ENCODE data around the gene SFT2D2.

The SFT2D2 gene

DNA sequence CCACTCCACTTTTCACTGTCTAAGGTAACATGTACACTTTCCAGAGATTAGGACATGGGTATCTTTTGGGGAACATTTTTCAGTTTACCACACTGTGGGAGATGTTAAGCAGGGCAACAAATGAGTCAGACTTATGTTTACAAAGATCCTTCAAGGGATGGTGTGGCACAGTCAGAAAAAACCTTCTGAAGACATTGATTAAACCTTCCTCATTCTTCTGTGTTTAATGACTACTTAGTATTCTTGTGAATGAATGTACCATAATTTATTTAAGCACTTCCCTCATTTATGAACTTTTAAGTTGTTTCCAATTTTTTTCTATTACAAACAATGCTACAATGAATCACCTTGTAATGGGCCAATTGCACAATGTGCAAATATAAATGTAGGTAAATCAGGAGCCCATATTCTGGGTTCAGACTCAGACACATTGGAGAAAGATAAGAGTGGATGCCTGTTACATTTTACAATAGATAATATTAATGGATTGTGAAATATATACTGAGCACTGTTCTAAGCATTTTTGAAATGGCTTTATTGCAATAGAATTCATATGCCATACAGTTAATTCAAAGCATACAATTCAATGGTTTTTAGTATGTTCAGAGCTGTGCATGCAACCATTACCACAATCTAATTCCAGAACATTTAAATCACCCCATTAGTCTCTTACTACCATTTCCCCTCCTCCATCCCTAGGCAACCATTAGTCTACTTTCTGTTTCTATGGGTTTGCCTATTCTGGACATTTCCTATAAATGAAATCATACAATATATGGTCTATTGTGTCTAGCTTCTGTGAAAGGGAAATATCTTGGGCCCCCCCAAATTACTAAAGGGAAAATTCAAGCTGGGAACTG lies 1.9 kb upstream of the SFT2D2 start:
- DNase-seq: no peak

DNA sequence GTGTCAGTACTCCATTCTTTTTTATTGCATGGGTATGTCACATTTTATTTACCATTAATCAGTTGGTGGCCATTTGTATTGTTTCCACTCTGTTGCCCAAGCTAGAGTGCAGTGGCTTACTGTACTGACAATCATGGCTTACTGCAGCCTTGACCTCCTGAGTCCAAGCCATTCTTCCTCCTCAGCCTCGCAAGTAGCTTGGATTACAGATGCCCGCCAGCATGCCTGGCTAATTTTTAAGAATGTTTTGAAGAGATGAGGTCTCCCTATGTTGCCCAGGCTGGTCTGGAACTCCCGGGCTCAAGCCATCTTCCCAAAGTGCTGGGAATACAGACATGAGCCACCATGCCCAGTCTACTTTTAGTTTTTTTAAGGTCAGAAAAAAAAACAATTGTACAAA lies 813 bp upstream of the SFT2D2 start:
- DNase-seq: no peak

DNA sequence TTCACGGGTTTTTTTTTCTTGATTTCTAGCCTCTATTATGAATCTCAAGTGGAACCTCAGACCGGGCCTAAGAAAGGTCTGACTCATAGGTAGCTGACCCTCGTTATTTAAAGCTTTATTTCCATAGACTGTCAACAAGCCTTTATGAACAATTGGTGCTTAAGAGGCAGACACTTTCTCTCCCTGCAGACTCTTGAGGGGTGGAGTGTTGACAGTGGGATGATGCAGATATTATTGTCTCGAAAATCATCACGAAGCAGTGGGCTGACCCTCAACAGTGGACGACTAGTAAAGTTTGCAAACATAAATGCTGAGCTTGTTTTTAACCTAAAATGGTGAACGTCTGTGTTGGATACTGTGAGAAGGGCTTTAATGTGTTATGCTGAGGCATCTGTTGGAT lies 1.8 kb downstream of the SFT2D2 start:
- no peak for DNase-seq

DNA sequence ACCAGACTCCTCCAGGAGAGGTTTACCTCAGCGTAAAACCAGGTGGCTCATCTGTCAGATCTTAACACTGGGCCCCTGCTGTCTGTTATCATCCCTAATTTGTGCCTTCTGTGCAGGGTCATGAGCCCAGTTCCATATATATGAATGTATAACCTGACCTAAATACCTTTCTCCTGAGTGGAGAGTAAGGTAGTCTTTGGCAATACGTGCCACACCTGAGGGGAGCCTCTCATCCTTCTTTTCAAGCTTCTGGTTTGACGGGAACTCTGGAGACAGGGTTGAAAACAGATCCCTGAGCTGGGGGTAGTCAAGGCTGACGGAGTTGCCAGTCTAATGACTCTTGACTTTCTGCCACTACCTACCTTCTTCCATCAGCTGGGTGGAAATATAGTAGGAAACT lies 4.1 kb downstream of the SFT2D2 start:
- DNase-seq: no peak

DNA sequence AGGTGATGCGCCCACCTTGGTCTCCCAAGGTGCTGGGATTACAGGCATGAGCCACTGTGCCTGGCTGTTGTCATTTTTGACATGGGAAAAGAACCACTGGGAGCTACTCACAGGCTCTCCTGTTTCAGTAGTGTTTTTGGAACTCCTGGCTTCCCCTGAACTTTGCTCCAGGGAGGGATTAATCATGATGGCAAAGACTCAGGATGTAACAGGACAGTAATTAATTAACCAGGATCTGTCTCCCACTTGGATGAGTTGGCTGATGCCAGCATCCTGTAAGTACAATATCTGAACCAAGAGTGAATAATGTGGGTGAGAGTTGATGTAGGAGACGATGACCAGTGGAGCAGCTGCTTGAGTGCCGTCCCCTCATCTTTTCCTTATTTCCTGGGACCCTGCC lies 4.9 kb downstream of the SFT2D2 start:
- no peak for DNase-seq

DNA sequence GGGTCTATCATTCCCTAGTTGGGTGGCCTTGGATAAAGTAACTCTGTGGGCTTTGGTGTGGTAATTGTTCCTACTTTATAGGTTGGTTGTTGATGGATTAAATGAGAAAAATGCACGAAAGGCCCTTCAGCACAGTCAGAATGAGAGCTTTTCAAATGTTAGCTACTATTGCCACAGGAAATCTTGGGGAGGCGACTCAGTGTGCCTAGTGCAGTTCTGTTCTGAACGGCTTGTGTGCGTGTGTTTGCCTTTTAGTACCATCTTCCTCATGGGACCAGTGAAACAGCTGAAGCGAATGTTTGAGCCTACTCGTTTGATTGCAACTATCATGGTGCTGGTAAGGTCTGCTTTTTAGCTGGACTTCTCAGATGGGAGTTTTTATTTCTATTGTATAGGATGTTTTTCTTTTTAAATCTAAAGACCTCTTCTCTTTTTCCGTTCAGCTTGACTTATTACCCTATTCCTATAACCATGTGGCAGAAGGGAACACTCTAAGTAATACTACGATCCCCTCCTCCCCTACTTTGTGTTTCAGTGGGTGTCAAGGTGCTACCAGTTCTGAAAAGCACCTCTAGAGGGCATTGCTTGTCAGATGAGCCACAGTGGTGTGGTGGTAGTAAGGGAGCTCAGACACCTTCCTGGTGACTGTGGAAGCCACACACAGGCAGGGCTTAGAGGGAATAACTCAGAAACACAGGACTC lies 9.2 kb downstream of the SFT2D2 start:
- DNase-seq: no peak

DNA sequence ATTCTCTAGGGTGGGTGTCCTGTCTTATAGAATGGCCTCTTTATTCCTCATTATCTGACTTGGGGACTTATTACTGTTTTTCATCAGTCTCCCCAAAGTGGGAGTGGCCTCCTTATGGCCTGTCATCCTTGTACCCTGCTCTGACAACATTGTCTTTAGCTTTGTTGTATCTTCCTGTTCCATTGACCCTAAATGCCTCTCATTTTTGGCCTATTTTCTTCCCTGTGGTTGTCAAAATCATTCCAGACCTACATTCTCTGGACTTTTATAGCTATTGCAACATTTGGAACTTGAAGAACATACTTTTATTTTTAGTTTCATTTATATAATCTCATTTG lies 9.7 kb downstream of the SFT2D2 start:
- no peak for DNase-seq

DNA sequence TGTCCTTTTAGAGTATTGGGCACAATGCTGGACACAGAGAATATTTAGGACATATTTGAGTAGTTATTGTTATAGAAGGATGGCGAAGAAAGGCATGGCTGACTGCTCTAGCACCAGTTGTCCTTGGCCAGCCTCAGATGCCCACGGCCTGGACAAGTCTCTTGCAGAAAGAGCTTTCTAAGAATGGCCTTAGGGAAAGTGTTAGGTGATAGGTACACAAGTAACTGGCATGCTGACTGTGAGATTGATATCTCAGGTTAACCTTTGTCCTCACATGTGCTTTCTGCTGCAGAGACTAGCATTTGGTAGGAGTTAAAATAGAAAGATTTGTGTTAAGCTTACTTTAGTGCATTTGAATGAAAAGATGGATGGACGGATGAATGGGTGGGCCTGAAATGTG lies 10.1 kb downstream of the SFT2D2 start:
- no peak for DNase-seq

DNA sequence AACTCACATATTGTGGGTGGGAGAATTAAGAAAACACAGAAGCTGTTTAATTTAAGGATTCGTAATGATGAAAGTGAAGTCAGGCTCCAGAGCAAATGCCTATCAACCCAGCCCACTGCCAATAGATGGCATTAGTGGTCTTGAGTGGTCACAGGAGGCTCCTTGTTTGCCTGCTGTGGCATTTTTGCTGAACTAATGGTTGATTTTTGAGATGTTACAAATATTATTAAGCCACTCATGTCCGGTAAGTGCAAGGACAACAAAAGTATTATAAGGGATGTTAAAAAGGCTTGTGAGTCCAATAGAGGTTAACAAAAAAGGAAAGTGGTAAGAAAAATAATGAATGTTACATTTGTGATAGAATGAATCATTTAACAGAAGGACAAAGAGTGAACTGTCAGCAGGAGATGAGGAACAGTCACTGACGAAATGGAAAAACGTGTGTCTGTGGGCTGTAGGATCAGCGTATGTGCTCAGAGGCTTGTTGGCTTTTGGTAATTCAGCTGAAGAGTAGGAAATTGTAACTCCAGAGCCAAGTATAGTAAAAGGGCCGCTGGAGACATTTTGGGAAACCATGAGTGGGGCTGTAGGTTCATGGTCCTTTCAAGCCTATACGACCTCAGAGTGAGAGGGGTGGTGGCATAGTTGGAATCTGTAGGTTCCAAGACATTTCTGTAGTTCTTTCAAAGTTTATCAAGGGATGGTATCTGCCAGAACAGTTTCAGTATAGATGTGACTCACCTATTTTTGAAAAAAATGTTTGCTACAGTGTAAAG lies 11.2 kb downstream of the SFT2D2 start:
- peak in 3 of 14 donors; percentile 23 to 35 (median 30) for DNase-seq

DNA sequence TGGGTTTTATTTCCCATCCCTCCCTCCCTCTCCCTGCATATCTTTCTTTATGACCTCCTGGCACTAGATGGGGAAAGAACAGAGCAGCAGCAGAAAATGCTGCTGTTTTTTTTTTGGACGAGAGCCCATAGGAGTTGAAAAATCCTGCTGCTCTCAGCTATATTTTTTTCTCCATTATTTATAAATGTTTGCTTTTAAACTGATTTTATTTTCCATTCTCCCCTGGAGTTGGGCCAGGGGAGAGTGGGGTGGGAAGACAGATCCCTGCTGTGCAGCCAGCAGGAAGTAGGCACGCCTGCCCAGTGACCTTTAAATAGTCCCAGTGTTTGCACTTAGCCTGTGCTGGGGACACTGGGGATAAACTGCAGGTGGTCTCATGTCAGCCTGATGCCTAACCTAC lies 17.4 kb downstream of the SFT2D2 start:
- no peak for DNase-seq

DNA sequence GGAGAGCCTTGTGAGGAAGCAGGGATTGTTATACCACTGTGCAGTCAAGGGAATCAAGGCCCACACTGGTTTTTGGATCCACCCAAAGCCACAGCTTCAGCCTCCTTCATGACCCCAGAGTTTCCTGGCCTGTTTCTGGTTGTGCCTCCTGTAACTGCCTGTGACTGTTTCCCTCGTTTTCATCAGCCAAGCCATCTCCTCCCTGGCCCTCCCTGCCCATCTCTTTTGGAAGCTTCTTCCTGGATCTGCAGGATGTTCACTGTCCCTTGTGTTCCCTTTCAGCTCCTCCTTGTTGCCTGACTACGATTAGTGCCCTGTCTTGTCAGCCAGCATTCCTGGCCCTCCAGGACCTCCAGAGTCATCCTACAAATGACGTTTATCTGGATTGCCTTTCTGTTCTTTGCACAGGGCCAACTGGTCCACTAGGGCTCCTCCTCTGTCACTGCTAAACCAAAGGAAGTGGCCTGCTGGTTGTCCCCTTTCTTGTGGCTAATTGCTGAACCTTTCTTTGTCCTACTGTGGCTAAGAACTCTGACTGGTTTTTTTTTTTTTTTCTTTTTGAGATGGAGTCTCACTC lies 17.9 kb downstream of the SFT2D2 start:
- DNase-seq: no peak

DNA sequence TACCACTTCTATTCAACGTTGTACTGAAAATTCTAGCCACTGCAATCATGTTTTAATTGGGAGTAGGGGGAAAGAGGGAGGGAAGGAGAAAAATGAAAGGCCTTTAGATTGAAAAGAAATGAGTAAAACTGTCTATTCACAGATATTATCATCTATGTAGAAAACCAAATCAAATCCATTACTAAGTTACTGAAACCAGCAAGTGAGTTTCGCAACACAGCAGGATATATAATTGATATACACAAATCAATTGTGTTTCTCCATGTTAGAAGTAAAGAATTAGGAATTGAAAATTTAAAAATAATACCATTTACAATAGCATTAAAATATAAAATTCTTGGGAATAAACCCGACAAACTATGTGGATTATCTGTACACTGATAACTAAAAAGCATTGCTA lies 19.2 kb downstream of the SFT2D2 start:
- no peak for DNase-seq

DNA sequence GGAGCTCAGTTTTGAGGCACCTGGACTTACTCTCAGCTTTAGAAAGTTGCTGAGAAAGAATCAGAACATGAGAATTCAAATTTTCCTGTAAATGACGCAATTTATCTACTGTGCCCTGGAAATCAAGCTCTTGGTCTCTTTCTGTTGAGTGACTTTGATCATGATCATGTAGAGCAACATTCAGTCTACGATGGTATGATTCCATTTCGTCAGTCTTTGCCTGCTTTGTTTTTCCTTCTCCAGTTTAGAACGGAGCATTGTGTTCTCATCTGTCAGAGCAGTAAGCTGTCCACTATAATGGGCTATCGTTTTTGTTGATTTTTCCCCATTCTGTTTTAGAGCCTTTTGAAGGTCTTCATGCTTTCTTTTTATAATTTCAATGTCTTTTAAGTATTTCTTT lies 20.7 kb downstream of the SFT2D2 start:
- DNase-seq: no peak

DNA sequence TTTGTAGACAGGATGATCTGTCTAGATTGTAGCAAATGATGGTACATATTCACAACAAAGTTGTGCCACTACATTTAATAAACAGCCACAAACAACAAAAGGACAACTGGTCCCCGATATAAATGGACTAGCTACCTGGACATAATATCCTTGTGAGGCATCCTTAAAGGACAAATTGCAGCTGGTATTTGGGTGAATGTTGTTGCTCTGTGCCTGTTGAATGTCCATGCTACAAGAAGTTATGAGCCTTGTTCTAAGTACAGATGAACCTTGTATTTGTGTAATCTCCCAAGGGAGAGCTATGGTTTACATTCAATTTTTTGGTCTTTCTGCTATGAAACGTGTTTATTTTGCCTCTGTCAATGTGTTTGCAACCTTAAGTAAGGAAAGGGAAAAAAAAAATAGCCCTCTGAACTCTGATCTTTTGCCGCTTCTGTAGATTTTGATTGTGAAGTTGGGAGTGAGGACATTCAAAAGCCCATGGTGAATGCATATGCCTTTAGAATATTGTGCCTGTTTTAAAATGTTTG lies 26.5 kb downstream of the SFT2D2 start:
- no peak for DNase-seq

DNA sequence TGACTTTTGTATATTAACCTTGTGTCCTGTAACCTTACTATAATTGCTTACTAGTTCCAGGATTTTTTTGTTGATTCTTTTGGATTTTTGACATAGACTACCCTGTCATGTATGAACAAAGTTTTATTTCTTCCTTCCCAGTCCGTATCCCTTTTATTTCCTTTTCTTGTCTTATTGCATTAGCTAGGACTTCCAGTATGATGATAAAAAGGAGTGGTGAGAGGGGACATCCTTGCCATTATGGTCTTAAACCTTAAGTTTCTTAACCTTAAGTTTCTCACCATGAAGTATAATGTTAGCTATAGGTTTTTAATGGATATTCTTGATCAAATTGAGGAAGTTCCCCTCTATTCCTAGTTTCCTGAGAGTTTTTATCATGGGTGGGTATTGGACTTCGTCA lies 30.4 kb downstream of the SFT2D2 start:
- no peak for DNase-seq

DNA sequence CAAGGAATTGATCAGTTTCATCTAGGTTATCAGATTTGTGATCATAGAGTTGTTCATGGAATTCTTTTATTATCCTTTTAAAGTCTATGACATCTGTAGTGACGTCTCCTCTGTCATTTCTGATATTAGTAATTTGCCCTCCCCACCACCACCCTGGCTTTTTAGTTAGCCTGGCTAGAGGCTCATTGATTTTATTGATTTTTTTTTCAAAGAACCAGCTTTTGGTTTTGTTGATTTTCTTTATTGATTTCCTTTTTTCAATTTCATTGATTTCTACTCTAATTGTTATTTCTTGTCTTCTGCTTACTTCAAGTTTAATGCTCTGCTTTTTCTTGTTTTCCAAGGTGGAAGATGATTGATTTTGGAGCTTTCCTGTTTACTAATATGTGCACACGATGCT lies 31.6 kb downstream of the SFT2D2 start:
- DNase-seq: no peak

DNA sequence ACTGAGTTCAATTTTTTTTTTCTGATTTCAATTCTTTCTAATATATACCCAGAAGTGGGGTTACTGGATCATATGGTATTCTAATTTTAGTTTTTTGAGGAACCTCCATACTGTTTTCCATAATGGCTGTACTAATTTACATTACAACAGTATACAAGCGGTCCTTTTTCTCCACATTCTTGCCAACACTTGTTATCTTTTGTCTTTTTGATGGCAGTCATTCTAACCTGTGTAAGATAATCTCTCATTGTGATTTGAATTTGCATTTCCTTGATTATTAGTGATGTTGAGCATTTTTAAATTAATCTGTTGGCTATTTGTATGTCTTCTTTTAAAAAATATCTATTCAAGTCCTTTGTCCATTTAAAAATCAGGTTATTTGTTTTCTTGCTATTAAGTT lies 33.8 kb downstream of the SFT2D2 start:
- no peak for DNase-seq

DNA sequence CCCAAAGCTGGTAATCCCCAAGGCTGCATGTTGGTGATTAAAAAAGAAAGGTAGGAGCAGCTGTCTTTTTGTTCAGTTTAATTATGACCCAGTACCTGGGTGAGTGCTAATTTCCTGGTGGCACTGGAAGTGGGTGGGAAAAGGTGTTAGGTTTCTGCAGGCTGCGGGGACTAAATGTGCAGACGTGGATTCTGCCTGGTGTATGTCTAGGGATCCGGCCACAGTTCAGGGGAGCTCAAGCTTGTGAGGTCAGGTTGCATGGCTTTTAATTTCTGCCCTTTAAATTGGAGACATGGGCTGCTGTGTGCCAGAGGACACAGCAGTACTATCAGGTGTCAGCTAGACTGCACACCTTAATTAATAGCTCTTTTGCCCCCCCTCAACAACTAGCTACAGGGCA lies 34.6 kb downstream of the SFT2D2 start:
- no peak for DNase-seq

DNA sequence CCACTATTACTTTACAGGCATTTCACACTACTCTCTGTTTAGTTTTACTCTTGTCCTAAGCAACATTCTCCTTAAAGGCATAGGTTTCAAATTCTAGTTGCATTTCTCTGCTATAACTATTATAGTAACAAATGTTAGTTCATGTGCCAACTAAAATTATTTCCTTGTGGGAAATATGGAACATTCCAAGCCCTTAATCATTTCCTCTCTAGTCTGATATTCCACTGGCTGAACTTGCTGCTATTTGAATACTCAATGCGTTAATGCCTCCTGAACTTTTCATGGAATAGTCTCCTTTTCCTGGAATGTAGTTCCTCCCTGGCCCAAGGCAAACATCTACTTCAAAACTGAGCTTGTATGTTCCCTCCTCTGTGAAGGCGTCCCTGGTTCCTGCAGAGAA lies 35.6 kb downstream of the SFT2D2 start:
- DNase-seq: no peak

DNA sequence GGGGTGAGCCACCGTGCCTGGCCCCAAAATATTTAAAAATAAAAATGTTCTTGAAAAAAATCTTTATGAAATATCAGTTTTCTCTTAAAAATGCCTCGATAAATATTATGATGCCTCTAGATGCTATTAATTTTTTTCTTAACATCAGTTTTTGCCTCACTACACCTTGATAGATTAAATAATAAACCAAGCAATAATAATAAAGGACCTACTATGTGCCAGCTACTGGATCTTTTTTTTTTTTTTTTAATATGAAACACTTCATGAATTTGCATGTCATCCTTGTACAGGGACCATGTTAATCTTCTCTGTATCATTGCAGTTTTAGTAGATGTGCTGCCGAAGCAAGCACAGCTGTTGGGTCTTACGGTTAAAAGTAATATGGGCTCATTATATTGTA lies 37.3 kb downstream of the SFT2D2 start:
- no peak for DNase-seq

DNA sequence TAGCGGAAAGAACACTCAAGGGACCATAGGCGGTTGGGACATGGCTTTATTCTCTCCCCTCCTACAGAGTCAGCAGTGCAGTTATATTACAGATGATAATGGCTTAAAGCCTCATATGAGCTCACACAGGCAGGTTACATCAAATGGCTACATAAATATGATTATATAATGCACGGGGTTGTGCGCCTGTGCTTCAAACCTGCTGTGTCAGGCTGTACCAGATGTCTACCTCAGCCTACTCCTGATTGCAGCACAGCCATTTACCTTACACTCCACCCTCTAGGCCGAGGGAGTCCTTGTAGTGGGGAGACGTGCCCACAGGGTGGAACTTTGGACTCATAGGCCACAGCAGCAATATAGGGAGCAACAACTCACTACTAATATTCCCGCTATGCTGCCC lies 38.5 kb downstream of the SFT2D2 start:
- DNase-seq: no peak

DNA sequence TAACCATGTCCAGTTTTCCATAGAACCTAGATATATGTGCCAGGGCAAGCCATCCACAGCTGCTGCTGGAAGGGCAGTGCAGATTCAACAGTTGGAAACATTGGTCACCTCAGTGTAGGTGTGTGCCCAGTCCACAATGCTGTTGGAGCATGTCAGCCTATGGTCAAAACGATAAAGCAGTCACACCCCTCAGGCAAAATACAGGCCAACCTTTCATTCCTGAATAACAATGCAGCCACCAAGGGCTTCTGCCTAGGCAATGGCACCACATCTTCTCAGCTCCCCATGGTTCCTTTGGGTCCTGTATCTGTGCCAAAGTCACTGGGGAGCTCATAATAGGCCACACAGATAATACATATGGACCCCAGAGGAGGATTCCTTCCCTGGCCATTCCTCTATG lies 39.8 kb downstream of the SFT2D2 start:
- DNase-seq: no peak

DNA sequence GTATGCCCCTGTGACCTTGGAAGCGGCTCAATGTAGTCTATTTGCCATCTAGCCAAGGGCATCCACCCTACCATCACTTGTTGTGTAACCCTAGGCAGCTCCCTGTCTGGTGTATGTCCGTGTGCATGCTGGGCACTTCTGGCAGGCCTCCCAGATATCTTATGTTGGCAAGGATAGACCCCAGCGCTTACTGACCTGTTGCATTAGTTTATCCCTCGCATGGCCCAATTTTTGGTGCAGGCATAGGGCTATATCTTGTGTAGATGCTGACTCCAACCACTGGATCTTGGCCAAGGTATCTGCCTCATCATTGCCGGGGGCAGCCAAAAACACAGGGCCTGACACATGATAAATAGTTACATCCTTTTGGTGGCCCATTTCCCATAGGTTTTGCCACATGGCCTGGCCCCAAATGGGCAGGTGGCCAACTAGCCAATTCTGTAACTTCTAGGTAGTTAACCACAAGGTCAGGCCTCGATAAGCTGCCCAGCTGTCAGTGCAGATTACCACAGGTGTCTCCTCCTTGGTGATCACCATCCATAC lies 40.9 kb downstream of the SFT2D2 start:
- no peak for DNase-seq

All from C1 segment of cervical spinal cord (tissue), 14 donors.